Lung (tissue), 12 donors: ENCODE measurements around the gene FOXO6. TPM values are rescaled to one million over a fixed set of nuclear protein-coding genes. Genes with fewer than 3 reads are reported as not detected.

ENCODE experiments used
- ATAC-seq: fragments of 200-7000 bp; cut with Tn5 transposase; one replicate; pipeline ENCODE4 v1.9.1; 2020; ENCODE audit warnings: moderate number of reproducible peaks; ENCODE audit not compliant: insufficient read depth, low FRiP score
- DNase-seq, 3 donors: peaks; one replicate each; pipeline ENCODE4 v3.0.0-alpha.2; 2013 to 2017
- H3K27ac ChIP-seq, 2 donors: one replicate each; pipeline ENCODE4 v1.5.1; 2013; ENCODE audit warnings: mild to moderate bottlenecking in 2 of 2, moderate library complexity in 2 of 2, control low read depth in 1 of 2, inconsistent platforms in 1 of 2, low read depth in 1 of 2, low read length in 1 of 2
- H3K27me3 ChIP-seq, 3 donors: one replicate each; pipeline ENCODE4 v1.5.1; 2013; ENCODE audit warnings: low read length in 2 of 3; ENCODE audit not compliant: control insufficient read depth in 3 of 3, insufficient read depth in 3 of 3
- H3K36me3 ChIP-seq, 4 donors: one replicate each; pipeline ENCODE4 v1.5.1; 2013; ENCODE audit warnings: low read length in 4 of 4, mild to moderate bottlenecking in 1 of 4, moderate library complexity in 1 of 4; ENCODE audit not compliant: control insufficient read depth in 4 of 4, insufficient read depth in 4 of 4
- H3K4me1 ChIP-seq, 5 donors: one replicate each; pipeline ENCODE4 v1.5.1; 2013; ENCODE audit warnings: low read length in 5 of 5, mild to moderate bottlenecking in 2 of 5, moderate library complexity in 1 of 5; ENCODE audit not compliant: control insufficient read depth in 5 of 5, insufficient read depth in 5 of 5
- H3K4me3 ChIP-seq: one replicate; pipeline ENCODE4 v1.5.1; 2013; ENCODE audit warnings: mild to moderate bottlenecking, control low read depth, moderate library complexity
- H3K9ac ChIP-seq, 2 donors: one replicate each; pipeline ENCODE4 v1.5.1; 2013; ENCODE audit warnings: low read length in 2 of 2, control low read depth in 1 of 2; ENCODE audit not compliant: insufficient read depth in 1 of 2
- H3K9me3 ChIP-seq, 4 donors: one replicate each; pipeline ENCODE4 v1.5.1; 2013; ENCODE audit warnings: low read length in 3 of 4, mild to moderate bottlenecking in 1 of 4, moderate library complexity in 1 of 4; ENCODE audit not compliant: control insufficient read depth in 4 of 4, insufficient read depth in 3 of 4
- WGBS, 2 donors: extraction: QIAGEN DNeasy Blood & Tissue Kit; methylation state at CpG; one replicate each; pipeline ENCODE4 v1.1.7; 2013; 5-methylcytosine and 5-hydroxymethylcytosine counted together
- polyA plus RNA-seq, 2 donors: library from polyadenylated mRNA; stranded (reverse); fragments of 200-250 nt; gene quantifications; one replicate each; pipeline ENCODE4 v1.2.1, GENCODE V29; 2013
- total RNA-seq, 2 donors: library from RNA; depleted of rRNA in 1 of 2; stranded (reverse); fragments of >200 nt in 1 of 2; gene quantifications; one replicate each; pipeline ENCODE4 v1.2.1, GENCODE V29; 2014 to 2021
- TF ChIP-seq, protein P1 (sequence below): IDR thresholded peaks from 2 replicates; pipeline ENCODE4 v1.5.1; 2012; ENCODE audit warnings: mild to moderate bottlenecking; ENCODE audit errors: control extremely low read depth, extremely low read depth
- donor health status: control.
- donor health status: control.
- donor health status: Bipolar disorder and iron deficiency.
- donor health status: healthy.
- donor health status: DM: yes; HTN: yes; CAD: no.

The FOXO6 gene
- total and polyA plus RNA-seq, 4 donors: 0.22 to 2.9 (median 0.86) TPM

GRCh38 chr1:41322835-41323234 lies 38.4 kb upstream of the FOXO6 start:
- H3K9me3 ChIP-seq: no peaks in the 10 kb centered on the region
- TF ChIP-seq, protein P1, sequence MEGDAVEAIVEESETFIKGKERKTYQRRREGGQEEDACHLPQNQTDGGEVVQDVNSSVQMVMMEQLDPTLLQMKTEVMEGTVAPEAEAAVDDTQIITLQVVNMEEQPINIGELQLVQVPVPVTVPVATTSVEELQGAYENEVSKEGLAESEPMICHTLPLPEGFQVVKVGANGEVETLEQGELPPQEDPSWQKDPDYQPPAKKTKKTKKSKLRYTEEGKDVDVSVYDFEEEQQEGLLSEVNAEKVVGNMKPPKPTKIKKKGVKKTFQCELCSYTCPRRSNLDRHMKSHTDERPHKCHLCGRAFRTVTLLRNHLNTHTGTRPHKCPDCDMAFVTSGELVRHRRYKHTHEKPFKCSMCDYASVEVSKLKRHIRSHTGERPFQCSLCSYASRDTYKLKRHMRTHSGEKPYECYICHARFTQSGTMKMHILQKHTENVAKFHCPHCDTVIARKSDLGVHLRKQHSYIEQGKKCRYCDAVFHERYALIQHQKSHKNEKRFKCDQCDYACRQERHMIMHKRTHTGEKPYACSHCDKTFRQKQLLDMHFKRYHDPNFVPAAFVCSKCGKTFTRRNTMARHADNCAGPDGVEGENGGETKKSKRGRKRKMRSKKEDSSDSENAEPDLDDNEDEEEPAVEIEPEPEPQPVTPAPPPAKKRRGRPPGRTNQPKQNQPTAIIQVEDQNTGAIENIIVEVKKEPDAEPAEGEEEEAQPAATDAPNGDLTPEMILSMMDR: no peak
- ATAC-seq (no peak), DNase-seq (no peak)
- no peaks in the 10 kb centered on the region for H3K4me1 ChIP-seq
- no peaks in the 10 kb centered on the region for H3K27me3 ChIP-seq
- no peak overlapping the region for H3K27ac ChIP-seq
- H3K4me3 ChIP-seq: no peak overlapping the region
- H3K36me3 ChIP-seq: no peaks in the 10 kb centered on the region
- H3K9ac ChIP-seq: no peak overlapping the region
- 66 to 78% methylated on average over 7 of the region's 7 CpGs for WGBS, 2 donors

DNA sequence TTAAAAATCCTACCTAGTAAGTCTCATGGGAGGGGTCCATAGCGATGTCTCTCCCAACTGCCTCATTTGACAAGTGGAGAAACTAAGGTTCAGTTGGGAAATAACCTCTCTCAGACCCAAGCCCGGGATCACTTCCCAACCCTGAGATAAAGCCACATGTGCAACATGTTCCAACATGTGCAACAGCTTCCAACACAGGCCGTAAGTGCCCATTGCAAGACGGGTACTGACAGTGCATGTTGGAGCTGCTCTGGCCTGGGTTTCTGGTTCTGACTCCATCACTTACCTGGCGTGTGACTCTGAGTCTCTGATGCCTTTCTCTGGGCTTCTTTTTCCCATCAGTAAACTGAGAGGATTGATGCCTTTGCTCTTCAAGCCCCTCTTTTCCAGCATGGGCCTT lies 38.0 kb upstream of the FOXO6 start:
- Histone ChIP-seq H3K9ac (no peak overlapping the region), H3K27ac (no peak overlapping the region)
- DNase-seq: no peak

DNA sequence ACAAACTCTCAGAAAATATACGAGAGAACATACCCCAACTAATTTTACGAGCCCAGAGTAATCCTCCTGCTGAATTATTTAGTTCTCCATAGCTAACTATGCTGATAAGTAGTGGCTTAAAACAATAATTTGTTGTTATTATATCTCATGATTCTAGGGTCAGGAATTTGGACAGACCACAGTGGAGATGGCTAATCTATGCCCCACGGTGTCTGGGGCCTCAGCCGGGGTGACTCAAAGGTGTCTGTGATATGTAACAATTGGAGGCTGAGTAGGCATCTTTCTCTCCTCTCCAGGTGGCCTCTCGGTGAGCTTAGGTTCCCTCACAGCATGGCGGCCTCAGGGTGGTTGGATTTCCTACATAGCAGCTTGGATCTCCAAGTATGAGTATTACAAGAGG lies 35.4 kb upstream of the FOXO6 start:
- Histone ChIP-seq H3K4me1 (no peaks in the 10 kb centered on the region), H3K9ac (no peak overlapping the region), H3K27me3 (peaks cover 0 to 6% (median 0%) of the 10 kb centered on the region in 3 donors), H3K27ac (no peak overlapping the region), H3K4me3 (no peak overlapping the region), H3K36me3 (no peaks in the 10 kb centered on the region), H3K9me3 (no peaks in the 10 kb centered on the region)
- TF ChIP-seq, protein P1: no peak
- 86 to 92% methylated on average over 6 of the region's 6 CpGs for WGBS, 2 donors
- ATAC-seq: no peak
- no peak for DNase-seq

More for the DNA sequence above, 38.0 kb upstream of the FOXO6 start:
- WGBS, 2 donors: 91 to 96% methylated on average over 5 of the region's 5 CpGs
- H3K27me3 ChIP-seq: no peaks in the 10 kb centered on the region
- TF ChIP-seq, protein P1: no peak
- no peaks in the 10 kb centered on the region for H3K9me3 ChIP-seq
- no peaks in the 10 kb centered on the region for H3K4me1 ChIP-seq
- no peak for ATAC-seq
- H3K4me3 ChIP-seq: no peak overlapping the region
- H3K36me3 ChIP-seq: no peaks in the 10 kb centered on the region

DNA sequence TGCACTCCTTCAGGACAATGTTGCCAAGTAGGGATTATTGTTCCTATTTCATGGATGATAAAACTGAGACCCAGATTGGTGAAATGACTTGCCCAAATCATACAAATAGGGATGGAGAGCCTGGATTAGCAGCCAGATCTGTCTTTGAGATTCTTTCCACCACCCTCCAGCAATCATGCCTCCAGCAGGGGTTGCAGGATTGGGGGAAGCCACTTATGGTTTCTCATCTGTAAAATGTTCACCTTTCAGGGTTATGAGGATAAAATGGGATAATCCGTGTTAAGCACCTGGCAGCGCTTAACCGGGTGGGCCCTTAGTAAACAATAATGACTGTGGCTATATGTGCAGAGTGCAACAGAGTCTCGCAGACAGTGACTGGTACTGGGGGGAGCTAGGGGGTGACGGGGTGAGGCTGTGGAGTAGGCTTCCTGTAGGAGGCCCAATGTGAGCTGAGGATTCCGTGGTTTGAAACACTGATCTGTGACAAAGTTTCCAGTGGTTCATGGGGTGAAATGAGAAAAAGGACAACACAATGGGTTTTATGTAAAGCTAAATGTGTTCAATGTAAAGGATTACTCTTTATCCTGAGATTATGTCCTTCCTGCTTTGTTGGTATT lies 33.7 kb upstream of the FOXO6 start:
- DNase-seq (no peak), ATAC-seq (no peak)
- Histone ChIP-seq H3K9me3 (no peaks in the 10 kb centered on the region), H3K27ac (no peak overlapping the region), H3K9ac (no peak overlapping the region), H3K4me3 (no peak overlapping the region), H3K4me1 (no peaks in the 10 kb centered on the region), H3K27me3 (peaks cover 0 to 6% (median 0%) of the 10 kb centered on the region in 3 donors), H3K36me3 (no peaks in the 10 kb centered on the region)
- TF ChIP-seq, protein P1: no peak
- whole genome bisulfite sequencing, 2 donors: 73% methylated on average over 6 of the region's 6 CpGs
